Osteoblast (primary cell): ENCODE data around the gene MUC5AC. TPM values are rescaled to one million over a fixed set of nuclear protein-coding genes. Genes with fewer than 3 reads are reported as not detected.
"Not testable (repeated sequence)": the region's sequence is repeated elsewhere in the genome, so short reads cannot be mapped to it uniquely, and the experiment has no call there.

Experiments used
- DNase-seq: peaks from one replicate; pipeline ENCODE4 v3.0.0; 2011; ENCODE audit warnings: low spot score, mixed read lengths; ENCODE audit not compliant: insufficient read length; ENCODE audit errors: missing footprints
- H2AFZ ChIP-seq: 2 replicates; pipeline ENCODE4 v1.6.0; 2011; ENCODE audit warnings: mild to moderate bottlenecking, low read length
- H3K27ac ChIP-seq: 2 replicates; pipeline ENCODE4 v1.5.1; 2011; ENCODE audit warnings: mild to moderate bottlenecking, low read depth, low read length, moderate library complexity
- H3K27me3 ChIP-seq: 2 replicates; pipeline ENCODE4 v1.6.0; 2012; ENCODE audit warnings: mild to moderate bottlenecking, control low read depth, inconsistent platforms, low read length, moderate library complexity; ENCODE audit not compliant: insufficient read depth
- H3K36me3 ChIP-seq: 2 replicates; pipeline ENCODE4 v1.5.1; 2011; ENCODE audit warnings: mild to moderate bottlenecking, low read length, control low read depth, moderate library complexity; ENCODE audit not compliant: insufficient read depth
- H3K4me1 ChIP-seq: 2 replicates; pipeline ENCODE4 v1.5.1; 2011; ENCODE audit warnings: mild to moderate bottlenecking, low read length, control low read depth, moderate library complexity; ENCODE audit not compliant: insufficient read depth
- H3K4me2 ChIP-seq: 2 replicates; pipeline ENCODE4 v1.6.0; 2011; ENCODE audit warnings: mild to moderate bottlenecking, low read length; ENCODE audit not compliant: insufficient read depth
- H3K4me3 ChIP-seq: fragments of 200-600 bp; sonication (generic); 3 replicates; pipeline ENCODE4 v1.5.1; 2012; ENCODE audit warnings: mild to moderate bottlenecking, low read length, inconsistent platforms; ENCODE audit not compliant: insufficient read depth
- H3K79me2 ChIP-seq: 2 replicates; pipeline ENCODE4 v1.6.0; 2012; ENCODE audit warnings: mild to moderate bottlenecking, low read length, control low read depth, inconsistent platforms; ENCODE audit not compliant: insufficient read depth
- H3K9me3 ChIP-seq: 2 replicates; pipeline ENCODE4 v1.5.1; 2011; ENCODE audit warnings: low read depth, low read length, control low read depth
- H4K20me1 ChIP-seq: 2 replicates; pipeline ENCODE4 v1.6.0; 2012; ENCODE audit warnings: mild to moderate bottlenecking, low read length, control low read depth; ENCODE audit not compliant: insufficient read depth
- CTCF ChIP-seq: IDR thresholded peaks from 2 replicates; pipeline ENCODE4 v1.5.1; 2011; ENCODE audit warnings: mild to moderate bottlenecking, low read depth, low read length, moderate library complexity; ENCODE audit errors: extremely low read depth
- total RNA-seq: library from RNA; depleted of rRNA; stranded (reverse); fragments of >200 nt; gene quantifications from 2 replicates; pipeline ENCODE4 v1.2.3, GENCODE V29; 2012

The MUC5AC gene
- total RNA-seq, 1 donor = not detected

- no peaks in the 10 kb centered on the region for H4K20me1 ChIP-seq
- no peaks in the 10 kb centered on the region for H3K79me2 ChIP-seq
- no peaks in the 10 kb centered on the region for H3K27me3 ChIP-seq
- no peak for DNase-seq
- no peak overlapping the region for H3K4me3 ChIP-seq
- no peak overlapping the region for H2AFZ ChIP-seq
- H3K9me3 ChIP-seq = no peaks in the 10 kb centered on the region
- H3K36me3 ChIP-seq = no peaks in the 10 kb centered on the region
- no peak overlapping the region for H3K4me2 ChIP-seq
- TF ChIP-seq CTCF = no peak
- H3K4me1 ChIP-seq = no peaks in the 10 kb centered on the region
- H3K27ac ChIP-seq = no peak overlapping the region
Measured at GRCh38 chr11:1239596-1240205, 81.9 kb downstream of the MUC5AC start.

- Histone ChIP-seq H4K20me1 (no peaks in the 10 kb centered on the region), H3K4me1 (no peaks in the 10 kb centered on the region), H3K9me3 (no peaks in the 10 kb centered on the region), H3K4me3 (no peak overlapping the region), H3K27ac (no peak overlapping the region), H3K79me2 (no peaks in the 10 kb centered on the region), H3K4me2 (no peak overlapping the region), H3K27me3 (no peaks in the 10 kb centered on the region), H2AFZ (no peak overlapping the region), H3K36me3 (no peaks in the 10 kb centered on the region)
- no peak for TF ChIP-seq CTCF
- DNase-seq = no peak
Measured at GRCh38 chr11:1240771-1241170, 83.0 kb downstream of the MUC5AC start.

GRCh38 chr11:1241706-1242105 lies 84.0 kb downstream of the MUC5AC start:
- TF ChIP-seq CTCF = no peak
- Histone ChIP-seq H3K27ac (no peak overlapping the region), H3K27me3 (no peaks in the 10 kb centered on the region), H3K36me3 (no peaks in the 10 kb centered on the region), H3K4me2 (no peak overlapping the region), H3K4me1 (no peaks in the 10 kb centered on the region), H4K20me1 (no peaks in the 10 kb centered on the region), H2AFZ (no peak overlapping the region), H3K4me3 (no peak overlapping the region), H3K79me2 (no peaks in the 10 kb centered on the region), H3K9me3 (no peaks in the 10 kb centered on the region)
- no peak for DNase-seq

- Histone ChIP-seq H3K27me3 (no peaks in the 10 kb centered on the region), H3K36me3 (no peaks in the 10 kb centered on the region), H3K9me3 (no peaks in the 10 kb centered on the region), H2AFZ (no peak overlapping the region), H3K79me2 (no peaks in the 10 kb centered on the region), H4K20me1 (no peaks in the 10 kb centered on the region), H3K4me2 (no peak overlapping the region), H3K4me3 (no peak overlapping the region), H3K27ac (no peak overlapping the region), H3K4me1 (no peaks in the 10 kb centered on the region)
- no peak for TF ChIP-seq CTCF
- DNase-seq = no peak
Measured at GRCh38 chr11:1242289-1242688, 84.5 kb downstream of the MUC5AC start.

GRCh38 chr11:1242751-1243150 lies 85.0 kb downstream of the MUC5AC start:
- H3K27ac ChIP-seq, H3K4me2 ChIP-seq, H3K36me3 ChIP-seq, H4K20me1 ChIP-seq, H3K4me1 ChIP-seq, H3K79me2 ChIP-seq, H2AFZ ChIP-seq, H3K27me3 ChIP-seq, H3K9me3 ChIP-seq, DNase-seq, H3K4me3 ChIP-seq: not testable (repeated sequence)

GRCh38 chr11:1243521-1243920 lies 85.8 kb downstream of the MUC5AC start:
- H3K9me3 ChIP-seq, H3K4me2 ChIP-seq, H2AFZ ChIP-seq, H3K4me1 ChIP-seq, DNase-seq, H3K27ac ChIP-seq, H3K79me2 ChIP-seq, H3K27me3 ChIP-seq, H3K36me3 ChIP-seq, H3K4me3 ChIP-seq, H4K20me1 ChIP-seq: not testable (repeated sequence)
